Endodermal cell (in vitro differentiated cells): Measurements from ENCODE around the gene ITGB1. TPM values are rescaled to one million over a fixed set of nuclear protein-coding genes. Genes with fewer than 3 reads are reported as not detected.
"Not testable (repeated sequence)": the region's sequence is repeated elsewhere in the genome, so short reads cannot be mapped to it uniquely, and the experiment has no call there.

Source experiments
- DNase-seq: peaks from one replicate; pipeline ENCODE4 v3.0.0-alpha.2; 2017
- H3K27ac ChIP-seq: 2 replicates; pipeline ENCODE4 v1.5.1; 2013; ENCODE audit warnings: mild to moderate bottlenecking, low read depth, low read length, moderate library complexity
- H3K27me3 ChIP-seq: 2 replicates; pipeline ENCODE4 v1.6.1; 2013; ENCODE audit warnings: mild to moderate bottlenecking, low read length, moderate library complexity; ENCODE audit not compliant: insufficient read depth, control insufficient read depth, poor library complexity, severe bottlenecking
- H3K36me3 ChIP-seq: 2 replicates; pipeline ENCODE4 v1.7.0; 2013; ENCODE audit warnings: mild to moderate bottlenecking, low read length, moderate library complexity; ENCODE audit not compliant: control insufficient read depth, insufficient read depth
- H3K4me1 ChIP-seq: one replicate; pipeline ENCODE4 v1.7.0; 2013; ENCODE audit warnings: low read length; ENCODE audit not compliant: control insufficient read depth, insufficient read depth
- H3K4me3 ChIP-seq: 2 replicates; pipeline ENCODE4 v1.5.1; 2013; ENCODE audit warnings: mild to moderate bottlenecking, low read length, moderate library complexity
- H3K9ac ChIP-seq: 2 replicates; pipeline ENCODE4 v1.6.1; 2013; ENCODE audit warnings: mild to moderate bottlenecking, low read length, moderate library complexity; ENCODE audit not compliant: poor library complexity, severe bottlenecking; ENCODE audit errors: extremely low read depth
- H3K9me3 ChIP-seq: 2 replicates; pipeline ENCODE4 v1.6.1; 2013; ENCODE audit warnings: mild to moderate bottlenecking, low read length, moderate library complexity; ENCODE audit not compliant: control insufficient read depth
- H3K27ac Mint-ChIP-seq: 2 replicates; pipeline ENCODE4 v1.8.0; 2020; ENCODE audit warnings: mixed read lengths
- H3K27me3 Mint-ChIP-seq: 2 replicates; pipeline ENCODE4 v1.8.0; 2021; ENCODE audit warnings: mild to moderate bottlenecking, mixed read lengths; ENCODE audit not compliant: insufficient read depth
- H3K36me3 Mint-ChIP-seq: 2 replicates; pipeline ENCODE4 v1.8.0; 2020; ENCODE audit warnings: low read depth, mixed read lengths
- H3K4me1 Mint-ChIP-seq: 2 replicates; pipeline ENCODE4 v1.8.0; 2020; ENCODE audit warnings: mixed read lengths
- H3K4me3 Mint-ChIP-seq: 2 replicates; pipeline ENCODE4 v1.8.0; 2020; ENCODE audit warnings: mild to moderate bottlenecking, moderate library complexity, mixed read lengths
- H3K9me3 Mint-ChIP-seq: 2 replicates; pipeline ENCODE4 v1.8.0; 2020; ENCODE audit warnings: mild to moderate bottlenecking, mixed read lengths
- WGBS, 2 experiments: methylation state at CpG; one replicate each; pipeline versions ENCODE4 v1.1.5 to v1.1.7; 2013; ENCODE audit warnings: missing lambda C conversion rate in 2 of 2, mixed read lengths in 1 of 2; ENCODE audit not compliant: insufficient coverage in 1 of 2, insufficient read length in 1 of 2; 5-methylcytosine and 5-hydroxymethylcytosine counted together
- total RNA-seq, 2 donors: library from RNA; stranded (reverse); fragmentation: NEBNext Ultra II Directional in 1 of 2; extraction: Animal tissue kit (Norgen Biotek cat#: 25700) in 1 of 2; gene quantifications; 2 replicates in 1 of 2; 3 replicates in 1 of 2; pipeline ENCODE4 v1.2.1, GENCODE V29; 2021
- TF ChIP-seq, protein P1 (sequence below): fragments of 200-600 bp; sonication (generic); conservative IDR thresholded peaks from 2 replicates; pipeline ENCODE4 v1.5.0; 2021; ENCODE audit warnings: antibody characterized with exemption, mild to moderate bottlenecking

ITGB1 gene
- total RNA-seq, 2 donors from 2014 or later: 239 to 285 TPM

GRCh38 chr10:32923849-32924248, 34.2 kb downstream of the ITGB1 start:
- peaks cover 97% of the 10 kb centered on the region for H3K36me3 ChIP-seq
- Mint-ChIP-seq H3K4me1 (peaks cover 8% of the 10 kb centered on the region), H3K27me3 (no peaks in the 10 kb centered on the region), H3K4me3 (no peak overlapping the region), H3K36me3 (peaks cover 80% of the 10 kb centered on the region), H3K27ac (no peak overlapping the region), H3K9me3 (peaks cover 11% of the 10 kb centered on the region)
- no peaks in the 10 kb centered on the region for H3K4me1 ChIP-seq
- H3K9ac ChIP-seq: no peak overlapping the region
- WGBS, 2 experiments: 95% methylated on average over 2 of the region's 2 CpGs; no CpG with 5 or more reads in 1 of the 2 experiments
- no peak overlapping the region for H3K4me3 ChIP-seq
- peaks cover 12% of the 10 kb centered on the region for H3K9me3 ChIP-seq
- no peak for DNase-seq
- TF ChIP-seq, protein P1, sequence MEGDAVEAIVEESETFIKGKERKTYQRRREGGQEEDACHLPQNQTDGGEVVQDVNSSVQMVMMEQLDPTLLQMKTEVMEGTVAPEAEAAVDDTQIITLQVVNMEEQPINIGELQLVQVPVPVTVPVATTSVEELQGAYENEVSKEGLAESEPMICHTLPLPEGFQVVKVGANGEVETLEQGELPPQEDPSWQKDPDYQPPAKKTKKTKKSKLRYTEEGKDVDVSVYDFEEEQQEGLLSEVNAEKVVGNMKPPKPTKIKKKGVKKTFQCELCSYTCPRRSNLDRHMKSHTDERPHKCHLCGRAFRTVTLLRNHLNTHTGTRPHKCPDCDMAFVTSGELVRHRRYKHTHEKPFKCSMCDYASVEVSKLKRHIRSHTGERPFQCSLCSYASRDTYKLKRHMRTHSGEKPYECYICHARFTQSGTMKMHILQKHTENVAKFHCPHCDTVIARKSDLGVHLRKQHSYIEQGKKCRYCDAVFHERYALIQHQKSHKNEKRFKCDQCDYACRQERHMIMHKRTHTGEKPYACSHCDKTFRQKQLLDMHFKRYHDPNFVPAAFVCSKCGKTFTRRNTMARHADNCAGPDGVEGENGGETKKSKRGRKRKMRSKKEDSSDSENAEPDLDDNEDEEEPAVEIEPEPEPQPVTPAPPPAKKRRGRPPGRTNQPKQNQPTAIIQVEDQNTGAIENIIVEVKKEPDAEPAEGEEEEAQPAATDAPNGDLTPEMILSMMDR: no peak
- no peaks in the 10 kb centered on the region for H3K27me3 ChIP-seq
- no peak overlapping the region for H3K27ac ChIP-seq

DNA sequence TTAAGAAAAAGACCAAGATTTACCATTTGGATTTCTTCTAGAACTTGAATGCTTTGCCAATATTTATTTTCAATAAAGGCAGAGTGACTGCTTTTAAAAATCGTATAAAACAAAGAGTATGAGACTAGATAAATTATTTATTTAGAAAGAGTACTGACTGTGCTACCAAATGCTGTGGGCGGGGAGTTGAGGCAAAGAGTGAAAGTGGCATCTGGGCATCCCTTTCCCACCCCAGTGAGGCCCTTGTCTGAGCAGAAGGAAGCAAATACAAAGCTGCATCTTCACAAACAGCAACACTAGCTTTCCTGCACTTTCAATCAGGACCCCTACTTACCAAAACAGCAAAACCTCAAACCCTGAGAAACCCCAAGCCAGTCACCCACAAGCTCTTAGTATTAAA, 34.9 kb downstream of the ITGB1 start:
- Mint-ChIP-seq H3K36me3 (peaks cover 82% of the 10 kb centered on the region), H3K4me1 (peaks cover 8% of the 10 kb centered on the region), H3K4me3 (no peak overlapping the region), H3K27me3 (no peaks in the 10 kb centered on the region), H3K27ac (no peak overlapping the region), H3K9me3 (peaks cover 14% of the 10 kb centered on the region)
- Histone ChIP-seq H3K4me3 (no peak overlapping the region), H3K27ac (no peak overlapping the region), H3K4me1 (no peaks in the 10 kb centered on the region), H3K36me3 (peaks cover 99% of the 10 kb centered on the region), H3K9me3 (peaks cover 12% of the 10 kb centered on the region), H3K9ac (no peak overlapping the region), H3K27me3 (no peaks in the 10 kb centered on the region)
- TF ChIP-seq, protein P1: no peak
- WGBS, 2 experiments: 96% methylated on average over 2 of the region's 2 CpGs; no CpG with 5 or more reads in 1 of the 2 experiments
- no peak for DNase-seq

DNA sequence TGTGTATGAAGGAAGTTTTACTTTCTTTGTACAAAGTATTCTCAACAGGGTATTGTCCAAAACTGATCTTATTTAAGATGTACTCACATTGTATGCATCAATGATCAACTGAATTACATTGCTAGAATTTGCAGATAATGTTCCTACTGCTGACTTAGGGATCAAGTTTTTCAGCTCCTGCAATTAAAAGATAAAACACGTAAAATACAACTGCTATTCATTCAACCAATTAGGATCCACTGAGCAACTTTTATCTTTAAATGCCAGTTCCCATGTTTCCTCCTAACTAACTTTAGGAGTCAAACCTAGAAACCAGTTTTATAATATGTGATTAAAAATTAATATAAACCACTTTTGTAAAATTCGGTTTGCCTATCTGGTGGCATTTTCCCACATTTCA, 35.9 kb downstream of the ITGB1 start:
- H3K27me3 ChIP-seq: no peaks in the 10 kb centered on the region

DNA sequence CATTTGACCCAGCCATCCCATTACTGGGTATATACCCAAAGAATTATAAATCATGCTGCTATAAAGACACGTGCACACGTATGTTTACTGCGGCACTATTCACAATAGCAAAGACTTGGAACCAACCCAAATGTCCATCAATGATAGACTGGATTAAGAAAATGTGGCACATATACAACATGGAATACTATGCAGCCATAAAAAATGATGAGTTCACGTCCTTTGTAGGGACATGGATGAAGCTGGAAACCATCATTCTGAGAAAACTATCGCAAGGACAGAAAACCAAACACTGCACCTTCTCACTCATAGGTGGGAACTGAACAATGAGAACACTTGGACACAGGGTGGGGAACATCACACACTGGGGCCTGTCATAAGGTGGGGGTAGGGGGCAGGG, 40.2 kb downstream of the ITGB1 start:
- peaks cover 89% of the 10 kb centered on the region for H3K36me3 Mint-ChIP-seq
- H3K9ac ChIP-seq, DNase-seq, H3K4me1 Mint-ChIP-seq, H3K27me3 ChIP-seq, H3K4me3 ChIP-seq, H3K9me3 ChIP-seq, H3K27me3 Mint-ChIP-seq, H3K4me1 ChIP-seq, H3K27ac ChIP-seq, H3K4me3 Mint-ChIP-seq, H3K27ac Mint-ChIP-seq: not testable (repeated sequence)
- peaks cover 18% of the 10 kb centered on the region for H3K9me3 Mint-ChIP-seq
- H3K36me3 ChIP-seq: peaks cover 49% of the 10 kb centered on the region
- WGBS, 2 experiments: 60 to 98% methylated on average over 1 to 2 of the region's 5 CpGs

More for the DNA sequence above, 35.9 kb downstream of the ITGB1 start:
- DNase-seq: no peak
- Mint-ChIP-seq H3K27me3 (no peaks in the 10 kb centered on the region), H3K4me3 (no peak overlapping the region), H3K9me3 (peaks cover 23% of the 10 kb centered on the region), H3K4me1 (peaks cover 8% of the 10 kb centered on the region), H3K27ac (no peak overlapping the region), H3K36me3 (peaks cover 82% of the 10 kb centered on the region)
- TF ChIP-seq, protein P1: no peak
- 86 to 100% methylated on average over 1 to 2 of the region's 2 CpGs for WGBS, 2 experiments
- no peaks in the 10 kb centered on the region for H3K4me1 ChIP-seq
- no peak overlapping the region for H3K4me3 ChIP-seq
- peaks cover 91% of the 10 kb centered on the region for H3K36me3 ChIP-seq
- peaks cover 9% of the 10 kb centered on the region for H3K9me3 ChIP-seq
- H3K9ac ChIP-seq: no peak overlapping the region
- H3K27ac ChIP-seq: no peak overlapping the region
